ENCODE results near the gene ADRM1.

DNA sequence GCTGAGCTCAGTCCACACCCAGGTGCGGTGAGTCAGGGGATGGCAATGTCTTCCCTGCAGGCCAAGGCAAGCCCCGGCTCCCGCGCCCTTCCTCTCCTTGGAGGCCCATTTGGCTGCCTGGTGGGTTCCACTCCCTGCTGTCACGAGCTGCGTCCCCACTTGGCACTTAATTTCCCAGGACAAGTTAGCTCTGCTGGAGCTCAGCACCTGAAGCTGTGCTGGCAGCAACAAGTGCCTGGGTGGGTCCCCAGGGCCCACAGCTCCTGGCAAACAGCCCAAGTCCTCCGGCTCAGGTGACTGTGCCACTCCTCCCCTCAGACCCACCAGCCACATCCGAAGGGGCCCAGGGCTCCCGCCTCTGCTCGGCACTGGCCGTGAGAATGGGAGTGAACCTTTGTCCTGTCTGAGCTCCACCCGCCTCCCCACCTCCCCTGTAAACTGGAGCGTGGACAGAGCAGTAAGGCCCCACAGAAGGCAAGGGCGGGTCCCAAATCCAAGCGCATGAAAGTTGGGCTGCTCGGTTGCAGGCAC is 47.4 kb downstream of the ADRM1 start:
- TF ChIP-seq, protein P1, sequence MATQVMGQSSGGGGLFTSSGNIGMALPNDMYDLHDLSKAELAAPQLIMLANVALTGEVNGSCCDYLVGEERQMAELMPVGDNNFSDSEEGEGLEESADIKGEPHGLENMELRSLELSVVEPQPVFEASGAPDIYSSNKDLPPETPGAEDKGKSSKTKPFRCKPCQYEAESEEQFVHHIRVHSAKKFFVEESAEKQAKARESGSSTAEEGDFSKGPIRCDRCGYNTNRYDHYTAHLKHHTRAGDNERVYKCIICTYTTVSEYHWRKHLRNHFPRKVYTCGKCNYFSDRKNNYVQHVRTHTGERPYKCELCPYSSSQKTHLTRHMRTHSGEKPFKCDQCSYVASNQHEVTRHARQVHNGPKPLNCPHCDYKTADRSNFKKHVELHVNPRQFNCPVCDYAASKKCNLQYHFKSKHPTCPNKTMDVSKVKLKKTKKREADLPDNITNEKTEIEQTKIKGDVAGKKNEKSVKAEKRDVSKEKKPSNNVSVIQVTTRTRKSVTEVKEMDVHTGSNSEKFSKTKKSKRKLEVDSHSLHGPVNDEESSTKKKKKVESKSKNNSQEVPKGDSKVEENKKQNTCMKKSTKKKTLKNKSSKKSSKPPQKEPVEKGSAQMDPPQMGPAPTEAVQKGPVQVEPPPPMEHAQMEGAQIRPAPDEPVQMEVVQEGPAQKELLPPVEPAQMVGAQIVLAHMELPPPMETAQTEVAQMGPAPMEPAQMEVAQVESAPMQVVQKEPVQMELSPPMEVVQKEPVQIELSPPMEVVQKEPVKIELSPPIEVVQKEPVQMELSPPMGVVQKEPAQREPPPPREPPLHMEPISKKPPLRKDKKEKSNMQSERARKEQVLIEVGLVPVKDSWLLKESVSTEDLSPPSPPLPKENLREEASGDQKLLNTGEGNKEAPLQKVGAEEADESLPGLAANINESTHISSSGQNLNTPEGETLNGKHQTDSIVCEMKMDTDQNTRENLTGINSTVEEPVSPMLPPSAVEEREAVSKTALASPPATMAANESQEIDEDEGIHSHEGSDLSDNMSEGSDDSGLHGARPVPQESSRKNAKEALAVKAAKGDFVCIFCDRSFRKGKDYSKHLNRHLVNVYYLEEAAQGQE (IDR thresholded peaks at IDR 0.05; ENCODE audit: low read depth), result no peak
- TF ChIP-seq RAD21 (IDR thresholded peaks at IDR 0.05; ENCODE audit: low read depth) (no peak; the same call in 1 of the 2 replicates), EGR1 (IDR thresholded peaks at IDR 0.05) (no peak; the same call in 1 of the 2 replicates)
- TF ChIP-seq, protein P2, sequence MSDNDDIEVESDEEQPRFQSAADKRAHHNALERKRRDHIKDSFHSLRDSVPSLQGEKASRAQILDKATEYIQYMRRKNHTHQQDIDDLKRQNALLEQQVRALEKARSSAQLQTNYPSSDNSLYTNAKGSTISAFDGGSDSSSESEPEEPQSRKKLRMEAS (IDR thresholded peaks at IDR 0.05), result peak; percentile 53; the same call in 1 of the 2 replicates
